A549 treated with RU486 at 1 μM for 4 hours (cell line): ENCODE results near the gene CUL1. TPM values are rescaled to one million over a fixed set of nuclear protein-coding genes. Genes with fewer than 3 reads are reported as not detected.

Experiments
- total RNA-seq: library from RNA; stranded (reverse); fragments of 200-300 nt; extraction: Qiagen RNA extraction; gene quantifications from 5 replicates; pipeline ENCODE4 v1.2.3, GENCODE V29; 2022; ENCODE audit warnings: low read depth

Gene CUL1
- 57.7 to 64.3 TPM (median 61.5 TPM) in 5 replicates for total RNA-seq

DNA sequence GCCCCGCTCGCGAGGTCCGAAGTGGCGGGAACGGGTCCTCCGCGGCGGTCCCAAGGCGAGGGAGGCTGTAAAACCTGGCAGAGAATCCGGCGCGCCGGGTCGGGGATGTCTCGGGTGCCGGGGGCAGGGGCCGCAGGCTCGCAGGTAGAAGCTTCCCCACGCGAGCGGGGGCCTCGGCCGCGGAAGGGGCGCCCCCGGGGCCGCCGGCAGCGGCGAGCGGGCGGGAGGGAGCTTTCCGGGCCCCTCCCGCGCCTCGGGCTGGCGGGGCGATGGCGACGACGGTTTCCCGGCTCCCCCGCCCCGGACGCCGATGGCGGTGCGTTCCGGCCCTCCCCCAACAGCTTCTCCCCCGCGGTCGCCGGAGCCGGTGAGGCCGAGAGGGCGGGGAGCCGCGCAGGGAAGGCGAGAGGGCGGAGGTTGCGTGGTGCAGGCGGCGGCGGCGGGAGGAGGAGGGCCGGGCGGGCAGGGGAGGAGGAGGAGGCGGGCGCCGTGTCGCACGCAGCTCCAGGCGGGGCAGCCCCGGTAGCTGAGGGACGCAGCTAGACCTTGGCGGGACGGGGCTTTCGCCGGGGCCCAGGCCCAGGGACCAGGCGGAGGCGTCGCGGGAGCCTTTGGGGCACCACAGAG is at the start of gene CUL1:
CUL1 (plus strand) TSS at position 507 of the 627 bp plus-strand sequence. CDS start 31,220 bp downstream, outside the sequence.

Other genes with a start within 250 kb of the CUL1 start
- not detected in 5 replicates for gene C7orf33, start 108.1 kb upstream of the CUL1 start, total RNA-seq
- gene EZH2, start 185.4 kb downstream of the CUL1 start, total RNA-seq, result 20.3 to 25.2 TPM (median 23.7 TPM) in 5 replicates